BLaER1 (cell line): Measurements from ENCODE around the gene RIC8B.
"Not testable (repeated sequence)": the region's sequence is repeated elsewhere in the genome, so short reads cannot be mapped to it uniquely, and the experiment has no call there.

Experiments used
- H3K27ac ChIP-seq: shearing (Covaris generic); formaldehyde crosslinking; 2 replicates; pipeline ENCODE4 v1.8.1; 2022
- H3K27me3 ChIP-seq: shearing (Covaris generic); formaldehyde crosslinking; 2 replicates; pipeline ENCODE4 v1.8.1; 2022
- H3K36me3 ChIP-seq: shearing (Covaris generic); formaldehyde crosslinking; 2 replicates; pipeline ENCODE4 v1.8.1; 2022
- H3K4me1 ChIP-seq: shearing (Covaris generic); formaldehyde crosslinking; 2 replicates; pipeline ENCODE4 v1.8.1; 2022
- H3K4me2 ChIP-seq: shearing (Covaris generic); formaldehyde crosslinking; 2 replicates; pipeline ENCODE4 v1.8.1; 2022
- H3K4me3 ChIP-seq: shearing (Covaris generic); formaldehyde crosslinking; 2 replicates; pipeline ENCODE4 v1.8.1; 2022
- H3K9ac ChIP-seq: shearing (Covaris generic); formaldehyde crosslinking; 2 replicates; pipeline ENCODE4 v1.8.1; 2022
- H3K9me3 ChIP-seq: shearing (Covaris generic); formaldehyde crosslinking; 2 replicates; pipeline ENCODE4 v1.8.1; 2022
- H4K20me1 ChIP-seq: shearing (Covaris generic); formaldehyde crosslinking; 2 replicates; pipeline ENCODE4 v1.8.1; 2022
- Cebpa-rat ChIP-seq: shearing (Covaris generic); IDR thresholded peaks from 2 replicates; pipeline ENCODE4 v1.8.1; 2022

RIC8B gene

DNA sequence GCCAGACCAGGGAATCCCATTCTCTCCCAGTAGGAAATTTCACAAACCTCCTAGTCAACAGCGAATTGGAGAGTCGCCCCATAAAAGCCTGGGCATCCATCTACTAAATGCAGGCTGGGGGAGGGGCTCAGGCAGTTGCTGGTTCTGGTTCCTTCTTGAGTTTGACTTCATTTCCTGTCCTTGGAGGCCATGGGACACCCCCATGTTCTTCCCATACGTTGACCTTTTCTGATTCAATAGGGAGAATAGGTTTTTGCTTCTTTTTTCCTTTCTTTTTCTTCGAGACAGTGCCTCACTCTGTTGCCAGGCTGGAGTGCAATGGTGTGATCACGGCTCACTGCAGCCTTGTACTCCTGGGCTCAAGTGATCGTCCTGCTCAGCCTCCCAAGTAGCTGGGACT, 137.1 kb downstream of the RIC8B start:
- H3K4me2 ChIP-seq = peak overlapping the region; percentile 75
- peaks cover 51% of the 10 kb centered on the region for H3K4me1 ChIP-seq
- H3K36me3 ChIP-seq = no peaks in the 10 kb centered on the region
- H3K9me3 ChIP-seq = no peaks in the 10 kb centered on the region
- H3K27me3 ChIP-seq = no peaks in the 10 kb centered on the region
- TF ChIP-seq Cebpa-rat = no peak
- no peak overlapping the region for H3K27ac ChIP-seq
- no peak overlapping the region for H3K4me3 ChIP-seq
- H4K20me1 ChIP-seq = no peaks in the 10 kb centered on the region
- H3K9ac ChIP-seq = no peak overlapping the region

- no peaks in the 10 kb centered on the region for H4K20me1 ChIP-seq
- H3K27ac ChIP-seq = no peak overlapping the region
- H3K4me1 ChIP-seq = peaks cover 40% of the 10 kb centered on the region
- no peak overlapping the region for H3K4me3 ChIP-seq
- TF ChIP-seq Cebpa-rat = no peak
- no peaks in the 10 kb centered on the region for H3K9me3 ChIP-seq
- H3K9ac ChIP-seq = no peak overlapping the region
- no peaks in the 10 kb centered on the region for H3K36me3 ChIP-seq
- H3K4me2 ChIP-seq = no peak overlapping the region
- H3K27me3 ChIP-seq = no peaks in the 10 kb centered on the region
Observed at GRCh38 chr12:106913456-106913855, 139.0 kb downstream of the RIC8B start.

GRCh38 chr12:106914796-106915634, 140.5 kb downstream of the RIC8B start:
- no peaks in the 10 kb centered on the region for H3K36me3 ChIP-seq
- no peaks in the 10 kb centered on the region for H3K9me3 ChIP-seq
- H3K9ac ChIP-seq = no peak overlapping the region
- no peak for TF ChIP-seq Cebpa-rat
- no peaks in the 10 kb centered on the region for H4K20me1 ChIP-seq
- no peak overlapping the region for H3K4me3 ChIP-seq
- H3K4me2 ChIP-seq = peak overlapping the region; percentile 46; the same call in 1 of the 2 replicates
- no peaks in the 10 kb centered on the region for H3K27me3 ChIP-seq
- H3K4me1 ChIP-seq = peaks cover 24% of the 10 kb centered on the region
- no peak overlapping the region for H3K27ac ChIP-seq

DNA sequence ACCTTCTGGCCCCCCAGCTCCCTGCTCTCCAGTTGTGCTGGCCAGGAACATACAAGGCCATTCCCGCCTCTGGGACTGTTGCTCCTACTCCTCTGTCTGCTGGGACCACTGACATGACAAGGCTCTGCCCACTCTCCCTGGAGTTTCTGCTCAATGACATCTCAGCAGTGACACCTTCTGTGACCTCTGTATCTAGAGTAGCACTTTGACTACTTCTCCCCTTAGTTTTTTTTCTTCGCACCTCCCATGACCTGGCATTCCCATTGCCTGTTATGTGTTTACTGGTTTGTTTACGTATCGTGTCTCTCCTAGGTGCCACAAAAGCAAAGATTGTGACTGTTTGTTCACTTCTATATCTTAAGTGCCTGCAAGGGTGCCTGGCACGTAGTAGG, 141.1 kb downstream of the RIC8B start:
- Histone ChIP-seq H4K20me1 (no peaks in the 10 kb centered on the region), H3K4me1 (peaks cover 18% of the 10 kb centered on the region), H3K9ac (no peak overlapping the region), H3K27me3 (no peaks in the 10 kb centered on the region), H3K4me3 (no peak overlapping the region), H3K36me3 (no peaks in the 10 kb centered on the region), H3K4me2 (no peak overlapping the region), H3K27ac (no peak overlapping the region), H3K9me3 (no peaks in the 10 kb centered on the region)
- TF ChIP-seq Cebpa-rat = no peak

GRCh38 chr12:106917503-106917902, 143.0 kb downstream of the RIC8B start:
- Histone ChIP-seq H3K4me3 (no peak overlapping the region), H3K27me3 (no peaks in the 10 kb centered on the region), H3K36me3 (no peaks in the 10 kb centered on the region), H3K9ac (no peak overlapping the region), H3K4me2 (no peak overlapping the region), H3K9me3 (no peaks in the 10 kb centered on the region), H3K4me1 (peaks cover 6% of the 10 kb centered on the region), H4K20me1 (no peaks in the 10 kb centered on the region), H3K27ac (no peak overlapping the region)
- no peak for TF ChIP-seq Cebpa-rat

DNA sequence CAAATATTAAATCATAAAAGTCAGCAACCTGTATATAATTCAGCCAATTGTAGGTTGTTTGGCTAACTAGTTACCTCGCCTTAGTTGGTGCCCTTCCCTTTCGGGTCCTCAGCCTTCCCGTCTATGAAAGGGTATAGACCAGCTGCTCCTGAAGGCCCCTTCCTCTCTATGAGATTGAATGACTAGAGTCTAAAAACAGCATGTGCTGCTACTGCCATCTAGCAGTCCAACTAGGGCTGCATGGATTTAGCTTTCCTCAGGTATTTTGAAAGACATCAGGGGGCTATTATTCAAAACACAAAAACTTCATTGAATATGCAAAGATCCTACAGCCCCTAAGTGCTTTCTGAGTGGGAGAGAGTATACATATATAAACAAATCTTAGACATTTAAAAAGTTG, 144.3 kb downstream of the RIC8B start:
- Histone ChIP-seq H3K4me2 (no peak overlapping the region), H3K4me1 (peaks cover 6% of the 10 kb centered on the region), H3K27ac (no peak overlapping the region), H4K20me1 (no peaks in the 10 kb centered on the region), H3K36me3 (no peaks in the 10 kb centered on the region), H3K4me3 (no peak overlapping the region), H3K27me3 (no peaks in the 10 kb centered on the region), H3K9ac (no peak overlapping the region), H3K9me3 (peaks cover 4% of the 10 kb centered on the region)
- no peak for TF ChIP-seq Cebpa-rat

GRCh38 chr12:106919910-106920544, 145.5 kb downstream of the RIC8B start:
- no peak for TF ChIP-seq Cebpa-rat
- H3K4me2 ChIP-seq = no peak overlapping the region
- peaks cover 1% of the 10 kb centered on the region for H3K4me1 ChIP-seq
- no peak overlapping the region for H3K4me3 ChIP-seq
- peaks cover 12% of the 10 kb centered on the region for H3K9me3 ChIP-seq
- no peaks in the 10 kb centered on the region for H4K20me1 ChIP-seq
- H3K27ac ChIP-seq = no peak overlapping the region
- H3K9ac ChIP-seq = no peak overlapping the region
- no peaks in the 10 kb centered on the region for H3K36me3 ChIP-seq
- H3K27me3 ChIP-seq = no peaks in the 10 kb centered on the region

GRCh38 chr12:106921976-106922375, 147.5 kb downstream of the RIC8B start:
- not testable (repeated sequence) for H3K4me1 ChIP-seq, H3K27me3 ChIP-seq, H3K4me2 ChIP-seq, H3K4me3 ChIP-seq, H3K9ac ChIP-seq, H4K20me1 ChIP-seq, H3K27ac ChIP-seq, H3K36me3 ChIP-seq
- peaks cover 12% of the 10 kb centered on the region for H3K9me3 ChIP-seq

DNA sequence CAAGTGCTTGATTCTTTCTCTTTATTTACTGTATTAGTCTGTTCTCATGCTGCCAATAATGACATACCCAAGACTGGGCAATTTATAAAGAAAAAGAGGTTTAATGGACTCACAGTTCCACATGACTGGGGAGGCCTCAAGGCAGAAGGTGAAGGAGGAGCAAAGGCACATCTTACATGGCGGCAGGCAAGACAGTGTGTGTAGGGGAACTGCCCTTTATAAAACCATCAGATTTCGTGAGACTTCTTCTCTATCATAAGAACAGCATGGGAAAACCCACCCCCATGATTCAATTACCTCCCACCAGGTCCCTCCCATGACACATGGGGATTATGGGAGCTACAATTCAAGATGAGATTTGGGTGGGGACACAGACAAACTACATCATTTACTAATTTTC, 149.1 kb downstream of the RIC8B start:
- H3K36me3 ChIP-seq, H3K27me3 ChIP-seq, H3K4me2 ChIP-seq, H3K4me3 ChIP-seq, H3K4me1 ChIP-seq, H4K20me1 ChIP-seq, H3K9ac ChIP-seq, H3K27ac ChIP-seq: not testable (repeated sequence)
- peaks cover 12% of the 10 kb centered on the region for H3K9me3 ChIP-seq

DNA sequence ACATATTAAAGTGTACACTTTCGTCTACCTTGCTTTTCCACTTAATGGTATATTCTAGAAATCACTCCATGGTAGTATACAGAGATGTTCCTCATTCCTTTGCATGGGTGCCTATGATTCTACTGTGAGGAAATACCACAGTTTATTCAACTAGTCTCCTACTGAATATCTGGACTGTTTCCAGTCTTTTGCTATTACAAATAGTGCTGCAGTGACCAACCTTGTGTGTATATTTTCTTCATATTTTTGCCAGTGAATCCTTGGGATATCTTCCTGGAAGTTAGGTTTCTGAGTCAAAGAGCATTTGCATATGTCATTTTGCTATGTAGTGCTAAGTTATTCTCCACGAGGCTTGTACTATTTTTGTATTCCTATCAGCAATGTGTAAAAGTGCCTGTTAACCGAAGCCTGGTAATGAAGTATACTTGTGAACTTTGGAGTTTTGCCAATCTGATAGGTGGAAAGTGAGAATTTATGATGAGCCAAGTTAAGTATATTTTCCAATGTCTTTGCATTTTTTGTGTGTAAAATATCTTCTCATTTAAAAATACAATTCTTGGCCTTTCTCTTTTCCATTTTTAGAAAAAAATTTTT, 149.9 kb downstream of the RIC8B start:
- TF ChIP-seq Cebpa-rat = no peak
- H3K36me3 ChIP-seq = no peaks in the 10 kb centered on the region
- H4K20me1 ChIP-seq = no peaks in the 10 kb centered on the region
- no peak overlapping the region for H3K4me3 ChIP-seq
- no peak overlapping the region for H3K9ac ChIP-seq
- H3K27ac ChIP-seq = no peak overlapping the region
- H3K4me1 ChIP-seq = no peaks in the 10 kb centered on the region
- H3K27me3 ChIP-seq = no peaks in the 10 kb centered on the region
- peaks cover 12% of the 10 kb centered on the region for H3K9me3 ChIP-seq
- H3K4me2 ChIP-seq = no peak overlapping the region
